ENCODE measurements around the gene DAB1. TPM values are rescaled to one million over a fixed set of nuclear protein-coding genes. Genes with fewer than 3 reads are reported as not detected.

The DAB1 gene
- total RNA-seq, 6 experiments from 2014 or later = 0.76 to 1.9 (median 1.1) TPM

- DNase-seq (no peak), ATAC-seq (no peak)
- no peak for TF ChIP-seq CTCF (IDR thresholded peaks at IDR 0.05)
- TF ChIP-seq POLR2A (IDR thresholded peaks at IDR 0.05) = no peak
- Histone ChIP-seq H3K36me3 (no peaks in the 10 kb centered on the region), H3K27ac (no peak overlapping the region), H3K4me3 (no peak overlapping the region), H3K9me3 (no peaks in the 10 kb centered on the region), H3K27me3 (no peaks in the 10 kb centered on the region), H3K4me1 (no peaks in the 10 kb centered on the region)
- intact Hi-C loops (cut with DNase I) = no loop called here
- 41% methylated on average over 2 of the region's 2 CpGs for WGBS (ENCODE audit: insufficient coverage, low coverage, low lambda C conversion rate, missing lambda C conversion rate)
Observed at GRCh38 chr1:57461405-57461804, 37.5 kb upstream of the DAB1 start.

GRCh38 chr1:57451516-57451915, 27.7 kb upstream of the DAB1 start:
- TF ChIP-seq POLR2A (IDR thresholded peaks at IDR 0.05) (no peak), CTCF (IDR thresholded peaks at IDR 0.05) (no peak)
- Histone ChIP-seq H3K27ac (no peak overlapping the region), H3K27me3 (no peaks in the 10 kb centered on the region), H3K9me3 (no peaks in the 10 kb centered on the region), H3K4me3 (no peak overlapping the region), H3K36me3 (no peaks in the 10 kb centered on the region), H3K4me1 (no peaks in the 10 kb centered on the region)
- no peak for ATAC-seq
- no peak for DNase-seq
- intact Hi-C loops (cut with DNase I) = no loop called here
- 70% methylated on average over 5 of the region's 5 CpGs for WGBS (ENCODE audit: insufficient coverage, low coverage, low lambda C conversion rate, missing lambda C conversion rate)

- no peaks in the 10 kb centered on the region for H3K9me3 ChIP-seq
- no peak for TF ChIP-seq CTCF (IDR thresholded peaks at IDR 0.05)
- TF ChIP-seq POLR2A (IDR thresholded peaks at IDR 0.05) = no peak
Observed at GRCh38 chr1:57450981-57451380, 27.1 kb upstream of the DAB1 start.

GRCh38 chr1:57447551-57447950, 23.7 kb upstream of the DAB1 start:
- Histone ChIP-seq H3K4me1 (no peaks in the 10 kb centered on the region), H3K36me3 (no peaks in the 10 kb centered on the region), H3K27me3 (no peaks in the 10 kb centered on the region), H3K4me3 (no peak overlapping the region), H3K27ac (no peak overlapping the region), H3K9me3 (no peaks in the 10 kb centered on the region)
- no peak for ATAC-seq
- TF ChIP-seq CTCF (IDR thresholded peaks at IDR 0.05) (no peak), POLR2A (IDR thresholded peaks at IDR 0.05) (no peak)
- intact Hi-C loops (cut with DNase I) = no loop called here
- WGBS (ENCODE audit: insufficient coverage, low coverage, low lambda C conversion rate, missing lambda C conversion rate) = 83% methylated on average over 1 of the region's 3 CpGs
- DNase-seq = no peak

More at GRCh38 chr1:57450981-57451380, 27.1 kb upstream of the DAB1 start:
- no peak for ATAC-seq
- no peaks in the 10 kb centered on the region for H3K36me3 ChIP-seq
- H3K27me3 ChIP-seq = no peaks in the 10 kb centered on the region
- intact Hi-C loops (cut with DNase I) = no loop called here
- no peaks in the 10 kb centered on the region for H3K4me1 ChIP-seq
- no peak for DNase-seq
- 35% methylated on average over 2 of the region's 3 CpGs for WGBS (ENCODE audit: insufficient coverage, low coverage, low lambda C conversion rate, missing lambda C conversion rate)
- no peak overlapping the region for H3K4me3 ChIP-seq
- no peak overlapping the region for H3K27ac ChIP-seq

- Histone ChIP-seq H3K27me3 (no peaks in the 10 kb centered on the region), H3K36me3 (no peaks in the 10 kb centered on the region), H3K27ac (no peak overlapping the region), H3K4me1 (no peaks in the 10 kb centered on the region), H3K9me3 (no peaks in the 10 kb centered on the region), H3K4me3 (no peak overlapping the region)
- intact Hi-C loops (cut with DNase I) = no loop called here
- TF ChIP-seq CTCF (IDR thresholded peaks at IDR 0.05) (no peak), POLR2A (IDR thresholded peaks at IDR 0.05) (no peak)
- no peak for ATAC-seq
- no peak for DNase-seq
Observed at GRCh38 chr1:57443004-57443403, 19.1 kb upstream of the DAB1 start.

All from right lobe of liver (tissue), 6 donors.